ENCODE measurements around the gene SGK1. TPM values are rescaled to one million over a fixed set of nuclear protein-coding genes. Genes with fewer than 3 reads are reported as not detected.

The SGK1 gene
- total RNA-seq, 1 experiment from 2014 or later: 23.2 TPM

DNA sequence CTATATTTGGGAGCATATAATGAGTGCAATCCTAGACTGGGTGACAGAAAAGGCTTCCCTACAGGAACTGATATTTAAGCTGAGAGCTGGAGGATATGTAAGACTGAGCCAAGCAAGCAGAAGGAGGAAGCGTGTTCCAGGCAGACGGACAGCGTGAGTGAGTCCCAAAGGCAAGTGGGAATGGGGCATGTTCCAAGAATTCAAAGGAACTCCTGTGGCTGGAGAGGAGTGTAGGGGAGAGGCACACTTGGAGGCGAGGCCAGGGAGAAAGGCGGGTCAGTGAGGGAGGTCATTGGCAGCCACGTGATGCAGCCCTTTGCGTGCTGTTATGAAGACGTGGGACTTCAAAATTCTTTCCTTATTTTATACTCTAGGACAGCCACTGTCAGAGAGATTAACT, 27.9 kb upstream of the SGK1 start:
- Mint-ChIP-seq H3K4me1 (0 out of 2 replicates have a peak, but pooled peaks cover 2% of the 10 kb centered on the region), H3K4me3 (no peak overlapping the region), H3K27ac (no peak overlapping the region), H3K36me3 (no peaks in the 10 kb centered on the region), H3K27me3 (ENCODE audit: low read depth) (peaks cover 3% of the 10 kb centered on the region; the same call in 1 of the 2 replicates), H3K9me3 (no peaks in the 10 kb centered on the region)
- POLR2A ChIA-PET: no interaction called here
- no peak for ATAC-seq
- DNase-seq (ENCODE audit: low spot score): no peak
- CTCF ChIA-PET: no interaction called here
- TF ChIP-seq SP1 (CRISPR knock-in tag; conservative IDR thresholded peaks at IDR 0.05): no peak
- TF ChIP-seq, protein P1, sequence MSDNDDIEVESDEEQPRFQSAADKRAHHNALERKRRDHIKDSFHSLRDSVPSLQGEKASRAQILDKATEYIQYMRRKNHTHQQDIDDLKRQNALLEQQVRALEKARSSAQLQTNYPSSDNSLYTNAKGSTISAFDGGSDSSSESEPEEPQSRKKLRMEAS (CRISPR knock-in tag; IDR thresholded peaks at IDR 0.05): no peak
- no peak for TF ChIP-seq FOXP1 (CRISPR knock-in tag; IDR thresholded peaks at IDR 0.05; ENCODE audit: borderline replicate concordance)
- TF ChIP-seq, protein P2, sequence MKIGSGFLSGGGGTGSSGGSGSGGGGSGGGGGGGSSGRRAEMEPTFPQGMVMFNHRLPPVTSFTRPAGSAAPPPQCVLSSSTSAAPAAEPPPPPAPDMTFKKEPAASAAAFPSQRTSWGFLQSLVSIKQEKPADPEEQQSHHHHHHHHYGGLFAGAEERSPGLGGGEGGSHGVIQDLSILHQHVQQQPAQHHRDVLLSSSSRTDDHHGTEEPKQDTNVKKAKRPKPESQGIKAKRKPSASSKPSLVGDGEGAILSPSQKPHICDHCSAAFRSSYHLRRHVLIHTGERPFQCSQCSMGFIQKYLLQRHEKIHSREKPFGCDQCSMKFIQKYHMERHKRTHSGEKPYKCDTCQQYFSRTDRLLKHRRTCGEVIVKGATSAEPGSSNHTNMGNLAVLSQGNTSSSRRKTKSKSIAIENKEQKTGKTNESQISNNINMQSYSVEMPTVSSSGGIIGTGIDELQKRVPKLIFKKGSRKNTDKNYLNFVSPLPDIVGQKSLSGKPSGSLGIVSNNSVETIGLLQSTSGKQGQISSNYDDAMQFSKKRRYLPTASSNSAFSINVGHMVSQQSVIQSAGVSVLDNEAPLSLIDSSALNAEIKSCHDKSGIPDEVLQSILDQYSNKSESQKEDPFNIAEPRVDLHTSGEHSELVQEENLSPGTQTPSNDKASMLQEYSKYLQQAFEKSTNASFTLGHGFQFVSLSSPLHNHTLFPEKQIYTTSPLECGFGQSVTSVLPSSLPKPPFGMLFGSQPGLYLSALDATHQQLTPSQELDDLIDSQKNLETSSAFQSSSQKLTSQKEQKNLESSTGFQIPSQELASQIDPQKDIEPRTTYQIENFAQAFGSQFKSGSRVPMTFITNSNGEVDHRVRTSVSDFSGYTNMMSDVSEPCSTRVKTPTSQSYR (CRISPR knock-in tag; IDR thresholded peaks at IDR 0.05): no peak
- TF ChIP-seq, protein P3, sequence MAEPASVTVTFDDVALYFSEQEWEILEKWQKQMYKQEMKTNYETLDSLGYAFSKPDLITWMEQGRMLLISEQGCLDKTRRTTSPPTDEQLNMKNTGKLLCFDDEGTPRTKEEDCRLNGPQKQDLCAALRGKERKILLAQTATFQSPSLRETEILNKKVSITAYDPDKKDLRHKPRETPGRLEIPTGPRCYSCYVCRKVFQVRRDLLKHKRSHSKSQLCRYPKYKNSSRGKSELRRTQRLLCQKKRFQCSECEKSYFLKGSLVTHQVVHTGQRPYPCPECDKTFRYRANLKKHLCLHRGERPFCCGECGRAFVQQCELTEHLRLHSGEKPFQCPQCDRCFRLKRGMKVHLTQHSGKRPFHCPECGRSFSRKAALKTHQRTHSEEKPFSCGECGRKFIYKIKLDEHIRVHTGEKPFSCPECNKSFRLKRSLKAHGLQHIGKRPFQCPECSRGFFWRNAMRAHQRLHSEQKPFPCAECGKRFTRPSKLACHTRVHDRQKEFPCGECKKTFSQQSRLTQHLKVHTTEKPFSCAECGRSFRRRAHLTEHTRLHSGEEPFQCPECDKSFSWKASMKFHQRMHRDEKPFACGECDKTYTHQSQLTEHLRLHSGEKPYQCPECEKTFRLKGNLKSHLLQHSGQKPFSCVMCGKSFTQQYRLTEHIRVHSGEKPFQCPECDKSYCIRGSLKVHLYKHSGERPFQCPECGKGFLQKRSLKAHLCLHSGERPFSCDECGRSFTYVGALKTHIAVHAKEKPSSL (CRISPR knock-in tag; conservative IDR thresholded peaks at IDR 0.05): no peak
- TF ChIP-seq, protein P4, sequence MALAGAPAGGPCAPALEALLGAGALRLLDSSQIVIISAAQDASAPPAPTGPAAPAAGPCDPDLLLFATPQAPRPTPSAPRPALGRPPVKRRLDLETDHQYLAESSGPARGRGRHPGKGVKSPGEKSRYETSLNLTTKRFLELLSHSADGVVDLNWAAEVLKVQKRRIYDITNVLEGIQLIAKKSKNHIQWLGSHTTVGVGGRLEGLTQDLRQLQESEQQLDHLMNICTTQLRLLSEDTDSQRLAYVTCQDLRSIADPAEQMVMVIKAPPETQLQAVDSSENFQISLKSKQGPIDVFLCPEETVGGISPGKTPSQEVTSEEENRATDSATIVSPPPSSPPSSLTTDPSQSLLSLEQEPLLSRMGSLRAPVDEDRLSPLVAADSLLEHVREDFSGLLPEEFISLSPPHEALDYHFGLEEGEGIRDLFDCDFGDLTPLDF (CRISPR knock-in tag; IDR thresholded peaks at IDR 0.05): no peak
- TF ChIP-seq ATF1 (CRISPR knock-in tag; IDR thresholded peaks at IDR 0.05): no peak
- TF ChIP-seq, protein P5, sequence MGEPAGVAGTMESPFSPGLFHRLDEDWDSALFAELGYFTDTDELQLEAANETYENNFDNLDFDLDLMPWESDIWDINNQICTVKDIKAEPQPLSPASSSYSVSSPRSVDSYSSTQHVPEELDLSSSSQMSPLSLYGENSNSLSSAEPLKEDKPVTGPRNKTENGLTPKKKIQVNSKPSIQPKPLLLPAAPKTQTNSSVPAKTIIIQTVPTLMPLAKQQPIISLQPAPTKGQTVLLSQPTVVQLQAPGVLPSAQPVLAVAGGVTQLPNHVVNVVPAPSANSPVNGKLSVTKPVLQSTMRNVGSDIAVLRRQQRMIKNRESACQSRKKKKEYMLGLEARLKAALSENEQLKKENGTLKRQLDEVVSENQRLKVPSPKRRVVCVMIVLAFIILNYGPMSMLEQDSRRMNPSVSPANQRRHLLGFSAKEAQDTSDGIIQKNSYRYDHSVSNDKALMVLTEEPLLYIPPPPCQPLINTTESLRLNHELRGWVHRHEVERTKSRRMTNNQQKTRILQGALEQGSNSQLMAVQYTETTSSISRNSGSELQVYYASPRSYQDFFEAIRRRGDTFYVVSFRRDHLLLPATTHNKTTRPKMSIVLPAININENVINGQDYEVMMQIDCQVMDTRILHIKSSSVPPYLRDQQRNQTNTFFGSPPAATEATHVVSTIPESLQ (CRISPR knock-in tag; IDR thresholded peaks at IDR 0.05): no peak
- no peak for TF ChIP-seq CBFB (CRISPR knock-in tag; IDR thresholded peaks at IDR 0.05; ENCODE audit: low read depth)
- no peak for TF ChIP-seq TEAD4 (CRISPR knock-in tag; IDR thresholded peaks at IDR 0.05)
- TF ChIP-seq MYBL2 (CRISPR knock-in tag; IDR thresholded peaks at IDR 0.05): no peak
- no peak for TF ChIP-seq AR (CRISPR knock-in tag; IDR thresholded peaks at IDR 0.05)
- TF ChIP-seq RELA (CRISPR knock-in tag; IDR thresholded peaks at IDR 0.05; ENCODE audit: borderline replicate concordance): no peak
- TF ChIP-seq, protein P6, sequence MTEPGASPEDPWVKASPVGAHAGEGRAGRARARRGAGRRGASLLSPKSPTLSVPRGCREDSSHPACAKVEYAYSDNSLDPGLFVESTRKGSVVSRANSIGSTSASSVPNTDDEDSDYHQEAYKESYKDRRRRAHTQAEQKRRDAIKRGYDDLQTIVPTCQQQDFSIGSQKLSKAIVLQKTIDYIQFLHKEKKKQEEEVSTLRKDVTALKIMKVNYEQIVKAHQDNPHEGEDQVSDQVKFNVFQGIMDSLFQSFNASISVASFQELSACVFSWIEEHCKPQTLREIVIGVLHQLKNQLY (CRISPR knock-in tag; IDR thresholded peaks at IDR 0.05): no peak
- no peak for TF ChIP-seq NFATC4 (CRISPR knock-in tag; IDR thresholded peaks at IDR 0.05)
- no peak for TF ChIP-seq PRRX2 (CRISPR knock-in tag; IDR thresholded peaks at IDR 0.05)
